CD4-positive, alpha-beta T cell treated with Interleukin-6 at 100 ng/mL for 8 hours (primary cell): ENCODE measurements around the gene KATNAL1.
"Not testable (repeated sequence)": the region's sequence is repeated elsewhere in the genome, so short reads cannot be mapped to it uniquely, and the experiment has no call there.

Experiments
- DNase-seq: peaks from one replicate; pipeline ENCODE4 v3.0.0-alpha.2; 2020; ENCODE audit warnings: mixed read lengths, low spot score

KATNAL1 gene

DNA sequence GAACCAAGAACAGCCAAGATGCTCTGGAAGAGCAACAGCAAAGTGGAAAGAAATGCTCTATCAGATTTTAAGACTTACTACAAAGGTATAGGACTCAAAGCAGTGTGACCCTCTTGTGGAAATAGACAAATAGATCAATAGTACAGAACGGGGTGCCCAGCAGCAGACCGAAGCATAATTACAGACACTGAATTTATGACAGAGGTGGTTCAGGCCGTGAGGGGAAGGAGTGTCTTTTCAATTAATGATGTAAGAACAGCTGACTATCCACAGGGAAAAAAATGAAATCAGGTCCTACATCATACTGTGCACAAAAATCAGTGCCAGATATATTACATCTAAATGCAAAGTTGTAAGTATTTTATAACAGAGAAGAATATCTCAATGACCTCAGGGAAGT lies 95.6 kb downstream of the KATNAL1 start:
- no peak for DNase-seq

DNA sequence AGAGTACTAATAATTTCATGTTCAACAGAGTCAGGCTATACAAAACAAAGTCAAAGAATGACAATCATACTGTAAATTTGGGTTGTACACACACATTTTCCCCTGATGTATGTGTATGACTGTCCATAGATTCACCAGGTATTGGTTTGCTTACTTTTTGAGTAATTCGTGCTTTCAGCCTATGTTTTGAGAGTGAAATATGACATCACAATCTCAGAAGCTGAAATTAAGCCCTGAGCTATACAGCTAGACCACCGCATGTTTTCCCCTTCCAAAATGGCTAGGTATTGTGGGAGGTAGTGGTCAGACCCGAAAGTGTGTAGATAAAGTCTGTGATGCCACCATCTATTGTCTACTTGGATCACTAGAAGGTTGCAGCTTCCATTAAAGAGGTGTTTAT lies 102.8 kb downstream of the KATNAL1 start:
- no peak for DNase-seq

DNA sequence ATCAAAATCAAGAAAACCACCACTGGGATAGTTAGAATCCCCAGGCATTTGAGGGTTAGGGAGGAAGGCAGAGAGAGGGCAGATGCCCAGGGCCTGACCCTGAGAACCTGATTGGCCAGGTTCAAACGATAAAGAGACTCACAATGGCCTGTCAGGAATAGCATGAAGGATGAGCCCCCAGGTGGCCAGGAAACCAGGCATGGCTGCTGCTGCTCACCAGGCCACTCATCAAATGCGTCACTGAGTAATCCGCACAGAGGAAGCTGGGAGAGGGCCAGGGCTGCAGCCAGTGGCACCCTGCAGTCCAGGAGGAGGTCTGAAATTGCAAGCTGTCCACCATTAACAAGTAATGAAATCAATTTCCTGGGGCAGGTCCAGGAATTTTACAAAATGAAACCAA lies 111.3 kb downstream of the KATNAL1 start:
- DNase-seq = no peak

DNA sequence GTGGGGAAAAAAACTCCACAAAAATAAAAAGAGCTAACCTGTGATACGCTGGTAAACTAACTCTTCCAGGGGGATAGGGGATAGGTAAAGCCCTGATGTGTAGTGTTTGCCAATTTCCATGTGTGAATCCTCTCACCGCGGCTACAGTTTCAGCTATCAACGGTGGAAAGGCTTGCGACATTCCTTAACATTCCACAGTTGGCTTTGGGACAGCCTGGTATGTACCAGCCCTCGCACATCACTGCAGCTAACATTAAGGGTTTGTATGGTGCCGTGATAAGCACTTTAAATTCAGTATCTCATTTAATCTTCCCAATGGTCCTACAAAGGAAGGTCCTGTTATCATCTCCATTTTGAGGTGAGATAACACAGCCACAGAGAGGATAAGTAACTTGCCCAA lies 112.4 kb downstream of the KATNAL1 start:
- no peak for DNase-seq

DNA sequence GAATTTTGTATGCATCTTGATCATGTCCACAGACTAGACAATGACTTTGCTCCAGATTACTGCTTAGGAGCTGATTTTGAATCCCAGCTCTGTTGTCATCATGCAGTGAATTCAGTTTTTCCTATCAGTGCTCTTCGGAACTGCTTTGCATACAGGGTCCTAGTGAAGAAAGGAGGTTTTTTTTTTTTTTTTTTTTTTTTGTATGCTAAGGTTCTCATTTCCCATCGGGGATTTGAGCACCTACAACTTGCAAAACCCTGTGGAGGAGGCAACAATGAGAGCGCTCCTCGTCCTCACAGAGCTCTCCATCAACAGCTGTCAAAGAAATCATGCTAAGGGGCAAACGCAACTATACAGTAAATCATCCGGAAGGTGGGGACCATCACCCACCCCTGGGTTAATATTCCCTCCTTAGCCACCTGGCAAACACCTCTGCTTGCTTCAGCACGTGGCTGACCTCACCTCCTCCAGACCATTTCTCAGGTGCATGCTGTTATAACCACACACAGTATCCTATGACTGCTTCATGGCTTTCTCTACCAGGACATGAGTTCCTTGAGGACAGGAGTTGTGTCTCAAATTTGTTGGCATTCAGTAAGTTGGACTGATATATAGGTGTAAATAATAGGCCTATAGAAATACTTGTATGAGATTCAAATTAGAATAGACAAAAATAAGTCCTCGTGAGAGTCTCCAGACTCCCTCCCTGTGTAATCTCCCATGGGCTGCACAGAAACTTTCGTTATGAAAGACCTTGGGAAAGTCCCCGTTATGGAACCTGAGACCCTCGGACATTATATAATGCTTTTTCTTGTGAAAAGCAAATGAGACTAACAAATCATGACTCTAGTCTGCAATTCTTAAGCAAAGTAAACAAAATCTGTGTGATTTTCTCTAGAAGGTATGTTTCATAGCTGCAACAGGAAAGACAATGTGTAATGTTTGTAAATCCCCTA lies 113.8 kb downstream of the KATNAL1 start:
- DNase-seq = no peak

DNA sequence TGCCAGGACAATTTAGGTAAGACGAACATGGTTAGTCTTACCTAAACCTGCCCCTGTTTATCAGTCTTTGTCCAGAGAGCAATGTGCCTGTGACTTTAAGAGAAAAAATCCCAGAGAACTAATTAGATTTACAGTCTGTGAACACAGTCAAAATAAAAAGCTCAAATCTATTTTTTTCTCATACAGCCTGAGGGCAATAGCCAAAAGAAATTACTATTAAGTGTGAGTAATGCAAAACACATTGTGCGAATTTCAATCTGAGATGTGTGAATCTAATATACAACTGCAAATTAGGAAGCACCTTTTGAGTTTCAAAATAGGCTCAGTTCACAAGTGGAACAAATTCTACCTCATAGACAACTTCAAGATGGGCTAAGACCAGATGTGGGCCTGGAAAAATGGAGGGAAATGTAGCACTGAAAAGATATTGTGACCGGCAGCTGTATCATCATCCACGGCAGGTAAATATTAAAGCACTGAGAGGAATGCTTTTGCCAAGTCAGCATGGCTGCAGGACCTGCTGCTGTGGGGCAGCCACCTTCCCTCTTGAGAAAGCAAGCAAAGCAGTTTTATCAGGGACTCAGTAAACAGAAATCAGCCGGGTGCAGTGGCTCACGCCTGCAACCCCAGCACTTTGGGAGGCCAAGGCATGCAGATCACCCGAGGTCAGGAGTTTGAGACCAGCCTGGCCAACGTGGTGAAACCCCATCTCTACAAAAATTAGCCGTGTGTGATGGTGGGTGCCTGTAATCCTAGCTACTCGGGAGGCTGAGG lies 114.8 kb downstream of the KATNAL1 start:
- no peak for DNase-seq

DNA sequence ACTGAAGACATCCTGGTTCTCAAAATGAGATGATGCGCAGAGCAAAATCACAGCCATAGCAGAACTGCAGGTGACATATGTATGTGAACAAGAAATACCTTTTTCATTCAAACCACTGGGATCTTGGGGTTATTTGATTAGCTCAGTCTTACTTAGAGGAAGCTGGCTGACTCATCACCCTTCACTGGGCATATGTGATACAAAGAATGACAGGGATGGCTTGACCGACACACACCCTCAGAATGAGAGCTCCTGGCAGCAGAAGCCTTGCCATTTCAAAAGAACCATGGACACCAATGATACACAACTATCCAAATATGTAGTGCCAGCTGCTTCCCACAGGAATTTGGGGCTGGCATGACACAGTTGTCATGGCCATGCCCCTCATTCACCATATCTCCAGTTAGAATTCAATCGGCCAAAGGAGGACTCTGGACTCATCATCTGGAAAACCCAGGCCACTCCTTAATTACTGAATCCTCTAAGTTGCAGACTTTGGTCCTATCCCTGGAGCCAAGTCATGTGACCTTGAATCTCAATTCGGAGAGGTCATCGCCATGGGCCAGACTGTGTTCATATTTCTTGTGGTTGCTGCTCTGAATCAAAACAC lies 115.8 kb downstream of the KATNAL1 start:
- DNase-seq = no peak

DNA sequence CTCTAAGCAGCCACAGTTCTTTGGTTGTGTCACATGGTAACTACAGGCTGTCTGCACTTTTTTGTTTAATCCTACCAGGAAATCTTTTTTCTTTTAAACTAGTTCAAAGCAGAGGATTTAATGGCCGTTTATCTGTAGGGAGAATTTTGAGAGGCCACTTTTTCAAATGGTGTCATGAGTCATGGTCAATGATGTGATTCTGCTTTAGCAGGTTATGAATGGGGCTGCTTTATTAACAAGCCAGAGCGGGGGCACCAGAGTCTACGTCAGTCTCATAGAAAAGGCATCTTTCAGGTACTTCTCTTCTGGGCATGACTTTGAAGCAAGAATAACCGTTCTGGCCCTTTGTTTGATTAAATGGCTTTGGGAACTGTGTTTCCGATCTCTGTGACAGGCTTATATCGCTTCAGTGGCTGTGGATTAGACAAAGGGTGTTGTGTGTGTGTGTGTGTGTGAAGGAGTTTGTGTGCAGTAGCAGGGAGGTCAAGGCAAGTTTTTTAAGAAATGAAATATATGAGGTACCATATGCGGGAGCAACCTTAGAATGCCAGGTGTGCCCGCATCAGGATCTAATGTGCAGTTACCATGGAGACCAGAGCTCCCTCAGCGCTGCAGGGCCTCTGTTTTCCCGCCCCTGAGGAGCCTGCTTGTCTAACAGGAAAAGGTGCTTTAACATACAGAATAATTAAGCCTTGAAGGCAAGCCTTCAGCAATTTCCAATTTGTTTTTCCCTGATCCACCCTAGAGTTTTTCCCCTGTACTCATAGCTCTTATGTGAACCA lies 120.5 kb downstream of the KATNAL1 start:
- DNase-seq = no peak

DNA sequence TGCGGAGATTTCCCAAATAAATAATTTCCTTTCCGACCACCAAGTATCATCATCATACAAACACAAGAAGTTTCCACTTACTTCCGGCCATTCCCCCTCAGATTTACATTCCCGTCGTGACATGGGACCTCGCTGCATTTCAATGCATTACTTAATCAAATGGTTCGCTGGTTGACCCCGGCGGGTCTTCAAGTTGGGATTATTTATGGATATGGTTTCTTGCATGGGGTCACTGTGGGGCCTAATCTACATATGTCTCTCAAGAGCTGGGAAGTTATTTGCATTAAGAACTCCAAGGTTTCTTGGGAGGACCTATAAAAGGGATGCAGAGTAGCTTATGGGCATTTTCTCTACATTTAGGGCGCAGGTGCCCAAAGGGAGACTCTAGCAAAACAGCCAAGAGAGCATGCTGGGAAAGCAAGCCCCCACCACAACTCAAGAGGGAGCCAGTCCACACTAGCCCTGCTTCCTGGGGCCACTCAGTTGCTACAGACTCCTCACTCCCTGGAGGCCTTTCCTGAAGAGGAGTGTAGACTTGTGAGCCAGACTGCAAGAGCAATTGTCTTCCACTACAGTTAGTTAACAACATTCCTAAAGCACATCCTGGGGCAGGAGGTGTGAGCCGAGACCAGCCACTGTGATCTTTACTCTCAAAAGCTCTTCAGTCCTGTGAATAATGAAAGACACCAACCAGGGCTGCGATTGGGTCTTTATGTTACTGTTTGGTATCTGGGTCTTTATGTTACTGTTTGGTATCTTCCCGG lies 125.3 kb downstream of the KATNAL1 start:
- DNase-seq = no peak

DNA sequence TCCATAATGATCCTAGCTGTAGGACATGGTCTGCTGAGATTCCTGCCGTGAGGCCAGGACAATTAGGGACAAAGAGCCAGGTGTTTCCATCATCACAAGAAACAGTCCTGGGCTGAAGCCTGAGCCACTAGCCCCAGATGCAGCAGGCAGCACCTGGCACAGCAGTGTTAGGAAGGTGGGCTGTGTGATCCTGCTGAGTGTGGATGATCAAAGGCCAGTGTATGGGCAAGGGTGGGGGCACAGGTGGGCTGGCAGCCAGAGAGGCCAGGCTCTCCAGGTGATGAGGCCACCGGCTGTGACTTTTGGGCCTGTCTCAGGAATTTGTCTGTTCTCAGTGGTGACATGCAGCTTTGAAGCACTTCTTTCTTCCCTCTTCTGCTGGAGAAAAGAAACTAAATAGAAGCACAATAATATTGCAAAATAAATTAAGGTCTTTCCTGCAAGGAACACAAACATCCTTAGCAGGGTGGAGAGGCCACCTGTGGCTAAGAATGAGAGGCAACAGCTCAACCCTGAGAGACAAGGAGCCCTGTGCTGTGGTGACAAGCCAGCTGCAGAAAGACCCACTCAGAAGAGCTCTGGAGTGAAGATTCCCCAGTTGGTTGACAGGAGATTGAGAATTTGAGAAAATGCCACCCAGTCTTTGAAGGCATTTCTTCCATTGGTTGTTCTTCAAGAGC lies 127.6 kb downstream of the KATNAL1 start:
- no peak for DNase-seq

DNA sequence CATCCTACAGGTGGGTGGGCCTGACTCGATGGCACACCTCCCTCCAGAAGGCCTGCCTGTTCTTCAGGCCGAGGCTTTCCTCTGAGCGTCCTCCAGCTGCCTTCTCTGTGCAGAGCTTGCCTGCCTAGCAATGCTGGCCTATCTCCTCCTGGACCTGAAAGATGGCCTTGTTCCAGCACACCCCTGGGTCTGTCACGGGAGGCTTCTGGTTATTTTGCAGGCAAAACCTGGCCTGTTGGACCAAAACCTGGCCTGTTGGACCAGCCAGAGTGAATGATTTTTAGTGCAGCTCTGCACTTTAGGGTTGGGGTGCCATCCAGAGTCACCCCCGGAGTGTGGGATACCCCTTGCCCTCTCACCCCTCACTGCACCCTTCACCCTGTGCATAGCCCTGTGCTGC lies 128.4 kb downstream of the KATNAL1 start:
- no peak for DNase-seq

DNA sequence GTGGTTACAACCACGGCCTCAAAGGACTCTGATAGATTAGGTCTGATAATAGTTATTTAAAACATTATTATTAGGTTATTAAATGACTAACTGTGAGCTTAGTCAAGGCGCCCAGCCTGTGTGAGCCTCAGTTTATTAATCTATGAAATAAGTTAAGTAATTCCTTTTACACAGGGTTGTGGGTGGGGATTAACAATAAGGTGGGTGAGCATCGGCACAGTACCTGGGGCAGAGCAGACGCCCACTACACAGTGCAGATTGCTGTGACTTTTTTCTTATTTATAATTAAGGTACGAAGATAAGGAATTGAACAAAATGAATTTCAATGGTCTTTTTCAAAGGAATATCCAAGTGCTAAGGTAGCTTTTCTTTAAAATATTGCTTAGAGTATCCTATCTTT lies 132.2 kb downstream of the KATNAL1 start:
- no peak for DNase-seq

DNA sequence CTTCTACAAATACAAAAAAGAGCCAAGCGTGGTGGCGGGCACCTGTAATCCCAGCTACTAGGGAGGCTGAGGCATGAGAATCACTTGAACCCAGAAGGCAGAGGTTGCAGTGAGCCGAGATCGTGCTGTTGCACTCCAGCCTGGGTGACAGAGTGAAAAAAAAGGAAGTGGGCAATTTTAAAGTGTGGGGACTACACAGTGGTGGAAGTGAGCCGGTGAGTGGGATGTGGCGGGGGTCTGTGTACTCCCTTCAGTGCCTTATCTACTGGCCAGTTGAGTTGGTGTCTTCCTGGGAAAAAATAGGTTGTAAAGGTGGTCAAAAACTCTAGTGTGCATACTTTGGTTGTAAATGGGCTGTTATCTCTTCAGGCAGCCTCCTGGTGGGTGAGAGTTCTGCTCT lies 133.1 kb downstream of the KATNAL1 start:
- not testable (repeated sequence) for DNase-seq

DNA sequence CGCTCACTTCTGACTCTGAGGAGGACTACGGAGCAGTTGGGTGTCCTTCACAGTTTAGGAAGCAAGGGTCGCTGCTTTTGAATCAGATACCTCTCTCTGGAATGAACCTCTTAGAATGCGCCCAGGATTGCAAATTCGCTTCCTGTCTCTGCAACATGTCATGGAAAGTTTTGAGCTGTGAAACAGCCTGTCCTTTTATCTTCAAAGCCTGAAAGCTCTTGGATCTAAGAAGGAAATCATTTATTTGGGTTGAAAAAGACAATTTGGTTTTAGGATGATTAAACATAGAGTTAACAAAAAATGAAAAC lies 134.1 kb downstream of the KATNAL1 start:
- DNase-seq = no peak

DNA sequence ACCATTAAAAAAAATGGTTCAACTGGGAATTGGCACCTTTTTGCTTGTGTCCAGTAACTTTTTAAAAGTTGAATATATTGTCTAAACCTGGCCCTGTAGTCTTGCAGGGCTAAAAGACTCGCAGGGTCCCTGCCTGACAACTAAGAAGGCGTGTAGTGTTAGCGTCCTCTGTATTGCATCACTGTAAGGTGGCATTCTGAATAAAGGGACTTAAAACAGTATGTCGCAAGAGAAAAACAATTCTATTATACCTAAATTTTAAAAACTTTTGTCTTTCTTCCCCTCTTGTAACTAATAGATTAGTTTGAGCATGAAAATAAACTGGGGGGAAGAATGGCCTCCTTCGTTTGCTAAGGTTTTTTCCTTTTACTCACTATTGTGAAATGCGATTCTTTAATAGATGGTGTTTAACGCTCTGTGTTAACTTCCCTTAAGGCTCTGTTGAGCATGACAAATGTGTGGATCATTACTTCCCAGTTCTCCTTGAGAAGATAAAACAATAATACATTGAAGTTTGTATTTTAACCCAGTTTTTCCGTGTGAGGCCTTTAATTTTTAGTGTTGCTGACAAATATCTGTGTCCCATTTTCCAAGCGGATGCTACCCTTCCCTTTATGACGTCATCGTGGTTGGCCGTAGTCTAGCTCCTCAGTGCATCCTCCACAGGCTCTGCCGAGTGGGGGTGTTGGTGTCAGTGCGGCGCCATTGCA lies 134.6 kb downstream of the KATNAL1 start:
- no peak for DNase-seq

DNA sequence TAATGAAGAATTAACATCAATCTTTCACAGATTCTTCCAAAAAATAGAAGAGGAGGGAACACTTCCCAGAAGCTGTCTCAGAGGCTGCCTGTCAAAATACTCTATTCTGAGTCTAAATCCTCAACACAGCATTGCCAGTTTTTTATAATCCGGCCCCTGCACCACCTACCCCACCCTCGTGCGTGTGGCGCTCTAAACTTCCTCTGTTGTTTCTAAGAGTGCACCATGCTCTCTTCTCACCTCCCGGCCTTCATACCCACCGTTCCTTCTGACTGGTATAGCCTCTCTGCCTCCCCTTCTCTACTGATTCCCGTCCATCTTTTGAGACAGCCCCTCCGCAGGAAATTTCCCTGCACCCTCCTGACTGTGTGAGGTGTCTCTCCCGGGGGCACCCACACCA lies 136.8 kb downstream of the KATNAL1 start:
- no peak for DNase-seq

DNA sequence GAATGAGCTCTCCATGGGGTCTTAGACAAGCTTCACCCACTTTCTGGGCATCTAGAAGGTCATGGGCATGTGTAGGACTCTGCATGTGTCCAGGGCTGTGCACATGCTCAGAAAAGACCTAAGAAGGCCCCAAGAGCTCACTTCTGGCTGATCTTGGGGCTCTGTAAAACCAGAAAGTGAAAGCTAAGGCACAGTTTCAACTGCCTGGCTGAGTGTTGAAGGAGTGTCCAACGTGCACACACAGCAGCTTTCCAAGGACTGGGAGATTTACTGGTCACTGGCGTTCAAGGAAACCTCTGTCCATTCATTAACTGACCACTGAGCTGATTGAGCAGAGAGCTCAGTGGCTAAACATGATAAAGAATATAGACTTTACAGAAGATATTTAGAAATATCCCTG lies 137.9 kb downstream of the KATNAL1 start:
- no peak for DNase-seq

DNA sequence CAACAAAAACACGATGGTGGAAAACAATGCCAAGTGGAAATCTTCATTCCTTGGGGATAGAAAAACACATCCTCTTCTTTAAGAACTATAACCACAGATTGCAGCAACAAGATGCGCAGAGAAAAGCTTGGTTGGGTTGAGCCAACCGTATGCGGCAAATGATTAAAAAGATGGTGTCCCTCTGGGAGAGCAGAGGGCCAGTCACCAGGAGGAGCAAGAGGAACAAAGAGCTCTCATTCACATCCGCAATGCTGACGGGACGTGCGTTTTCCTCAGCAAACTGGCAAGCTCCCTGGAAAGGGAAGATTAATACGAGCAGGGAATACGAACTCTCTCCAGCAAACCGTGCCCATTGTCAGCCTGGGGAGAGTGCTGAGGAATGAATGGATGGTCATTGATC lies 141.6 kb downstream of the KATNAL1 start:
- no peak for DNase-seq

DNA sequence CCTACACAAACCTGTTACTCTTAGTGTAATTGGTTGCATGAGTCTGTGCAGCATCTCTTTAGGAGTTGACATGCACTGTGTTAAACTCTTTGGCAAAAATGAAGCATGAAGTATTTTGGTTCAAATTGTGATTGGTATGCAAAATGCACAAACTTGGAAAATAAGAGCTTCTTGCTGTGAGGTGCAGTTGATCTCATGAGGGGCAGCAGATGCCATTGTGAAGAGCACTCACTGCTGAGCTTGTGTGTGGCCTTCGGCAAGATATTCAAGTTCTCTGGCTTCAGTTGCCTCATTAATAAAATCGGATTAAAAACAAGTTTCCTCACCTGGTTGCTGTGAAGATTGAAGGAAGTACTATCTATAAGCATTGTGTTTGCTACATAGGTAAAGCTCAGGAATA lies 142.3 kb downstream of the KATNAL1 start:
- no peak for DNase-seq

DNA sequence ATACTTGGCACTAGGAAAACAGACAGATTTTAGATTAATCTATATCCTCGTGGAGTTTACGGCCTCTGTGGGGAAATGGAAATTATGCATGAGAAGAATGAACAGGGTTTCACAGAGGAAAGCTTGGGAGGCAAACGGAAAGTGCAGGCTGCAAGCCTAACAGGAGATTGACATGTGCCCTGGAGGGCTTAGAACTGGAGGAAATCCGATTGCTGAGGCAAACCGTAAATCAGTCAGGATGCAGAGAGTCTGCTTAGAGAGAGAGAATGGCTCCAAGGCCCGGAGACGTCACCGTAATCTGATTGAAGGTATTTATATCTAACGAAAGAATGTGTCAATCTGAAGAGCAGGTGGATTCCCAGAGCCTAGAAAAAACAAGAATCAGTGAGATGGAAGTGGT lies 143.2 kb downstream of the KATNAL1 start:
- no peak for DNase-seq
